PFSK-1 (cell line): ENCODE measurements around the gene STN1.

Source experiments
- FOXP2 ChIP-seq: optimal IDR thresholded peaks from 2 replicates; pipeline ENCODE3; 2011; ENCODE audit warnings: borderline replicate concordance, control low read depth, inconsistent platforms; ENCODE audit not compliant: insufficient read depth; ENCODE audit errors: extremely low read length, extremely low read depth
- POLR2AphosphoS5 ChIP-seq: IDR thresholded peaks from 2 replicates; pipeline ENCODE4 v1.6.1; 2012; ENCODE audit warnings: low read depth, mild to moderate bottlenecking, control low read depth, low read length, moderate library complexity
- REST ChIP-seq, 2 experiments: IDR thresholded peaks; 2 replicates each; pipeline versions ENCODE4 v1.6.1 to v1.8.0; 2011 to 2012; ENCODE audit warnings: low read depth in 2 of 2, low read length in 2 of 2, control low read depth in 1 of 2, inconsistent platforms in 1 of 2, mild to moderate bottlenecking in 1 of 2, moderate library complexity in 1 of 2; ENCODE audit not compliant: insufficient read depth in 1 of 2
- SIN3A ChIP-seq: IDR thresholded peaks from 2 replicates; pipeline ENCODE4 v1.6.1; 2012; ENCODE audit warnings: mild to moderate bottlenecking, low read length, moderate library complexity, borderline replicate concordance; ENCODE audit not compliant: insufficient read depth
- TAF1 ChIP-seq: IDR thresholded peaks from 2 replicates; pipeline ENCODE4 v1.6.1; 2012; ENCODE audit warnings: low read length, control low read depth, borderline replicate concordance; ENCODE audit not compliant: insufficient read depth

- TF ChIP-seq SIN3A (no peak), REST (IDR thresholded peaks at IDR 0.05; ENCODE audit: insufficient read depth in 1 of 2, low read depth in 2 of 2, low read length in 2 of 2) (no peak), POLR2AphosphoS5 (no peak), TAF1 (no peak), FOXP2 (no peak)
These were observed 29.7 kb downstream of the STN1 start for GRCh38 chr10:103888113-103888841.
